Keratinocyte (primary cell): Measurements from ENCODE around the gene RAET1G.

ENCODE experiments used
- EZH2 ChIP-seq: IDR thresholded peaks from one replicate; pipeline ENCODE4 v1.6.1; 2012; ENCODE audit warnings: inconsistent platforms, mild to moderate bottlenecking, low read length, moderate library complexity
- TF ChIP-seq, protein P1 (sequence below), 3 experiments: IDR thresholded peaks in 1 of 3; conservative IDR thresholded peaks in 1 of 3; optimal IDR thresholded peaks in 1 of 3; 2 replicates in 2 of 3; 3 replicates in 1 of 3; pipeline versions ENCODE3 to v1.5.1; 2011; ENCODE audit warnings: low read length in 3 of 3, mild to moderate bottlenecking in 3 of 3, moderate library complexity in 2 of 3, control low read depth in 1 of 3, inconsistent platforms in 1 of 3; ENCODE audit not compliant: insufficient read depth in 2 of 3; ENCODE audit errors: extremely low read depth in 1 of 3

DNA sequence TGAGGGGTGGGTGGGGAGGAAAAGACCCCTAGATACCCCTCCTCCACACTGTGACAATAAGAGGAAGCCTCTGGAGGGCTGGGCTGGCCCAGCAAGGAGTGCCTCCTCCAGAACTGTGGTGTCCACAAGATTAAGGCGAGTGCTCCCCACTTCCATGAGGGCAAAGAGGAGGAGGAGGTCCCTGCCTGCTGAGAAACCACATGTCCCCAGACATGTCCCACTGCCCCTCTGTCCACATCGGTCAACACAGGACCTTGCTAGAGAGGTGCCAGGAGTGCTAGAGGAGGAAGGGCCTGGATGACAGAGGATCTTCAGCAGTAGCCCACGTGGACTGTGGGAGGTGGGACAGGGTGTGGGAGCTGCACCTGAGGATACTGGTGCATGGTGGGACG lies 3.1 kb downstream of the RAET1G start:
- TF ChIP-seq, protein P1, sequence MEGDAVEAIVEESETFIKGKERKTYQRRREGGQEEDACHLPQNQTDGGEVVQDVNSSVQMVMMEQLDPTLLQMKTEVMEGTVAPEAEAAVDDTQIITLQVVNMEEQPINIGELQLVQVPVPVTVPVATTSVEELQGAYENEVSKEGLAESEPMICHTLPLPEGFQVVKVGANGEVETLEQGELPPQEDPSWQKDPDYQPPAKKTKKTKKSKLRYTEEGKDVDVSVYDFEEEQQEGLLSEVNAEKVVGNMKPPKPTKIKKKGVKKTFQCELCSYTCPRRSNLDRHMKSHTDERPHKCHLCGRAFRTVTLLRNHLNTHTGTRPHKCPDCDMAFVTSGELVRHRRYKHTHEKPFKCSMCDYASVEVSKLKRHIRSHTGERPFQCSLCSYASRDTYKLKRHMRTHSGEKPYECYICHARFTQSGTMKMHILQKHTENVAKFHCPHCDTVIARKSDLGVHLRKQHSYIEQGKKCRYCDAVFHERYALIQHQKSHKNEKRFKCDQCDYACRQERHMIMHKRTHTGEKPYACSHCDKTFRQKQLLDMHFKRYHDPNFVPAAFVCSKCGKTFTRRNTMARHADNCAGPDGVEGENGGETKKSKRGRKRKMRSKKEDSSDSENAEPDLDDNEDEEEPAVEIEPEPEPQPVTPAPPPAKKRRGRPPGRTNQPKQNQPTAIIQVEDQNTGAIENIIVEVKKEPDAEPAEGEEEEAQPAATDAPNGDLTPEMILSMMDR (optimal IDR thresholded peaks at IDR 0.05 in 1 of 3, IDR thresholded peaks at IDR 0.05 in 1 of 3, conservative IDR thresholded peaks at IDR 0.05 in 1 of 3; ENCODE audit: extremely low read depth in 1 of 3, insufficient read depth in 2 of 3, low read length in 3 of 3), result no peak
- TF ChIP-seq EZH2, result no peak
